ENCODE data around the gene KRTAP5-4. TPM values are rescaled to one million over a fixed set of nuclear protein-coding genes. Genes with fewer than 3 reads are reported as not detected.
"Not testable (repeated sequence)": the region's sequence is repeated elsewhere in the genome, so short reads cannot be mapped to it uniquely, and the experiment has no call there.

KRTAP5-4 gene
- total RNA-seq, 4 donors from 2014 or later = not detected

DNA sequence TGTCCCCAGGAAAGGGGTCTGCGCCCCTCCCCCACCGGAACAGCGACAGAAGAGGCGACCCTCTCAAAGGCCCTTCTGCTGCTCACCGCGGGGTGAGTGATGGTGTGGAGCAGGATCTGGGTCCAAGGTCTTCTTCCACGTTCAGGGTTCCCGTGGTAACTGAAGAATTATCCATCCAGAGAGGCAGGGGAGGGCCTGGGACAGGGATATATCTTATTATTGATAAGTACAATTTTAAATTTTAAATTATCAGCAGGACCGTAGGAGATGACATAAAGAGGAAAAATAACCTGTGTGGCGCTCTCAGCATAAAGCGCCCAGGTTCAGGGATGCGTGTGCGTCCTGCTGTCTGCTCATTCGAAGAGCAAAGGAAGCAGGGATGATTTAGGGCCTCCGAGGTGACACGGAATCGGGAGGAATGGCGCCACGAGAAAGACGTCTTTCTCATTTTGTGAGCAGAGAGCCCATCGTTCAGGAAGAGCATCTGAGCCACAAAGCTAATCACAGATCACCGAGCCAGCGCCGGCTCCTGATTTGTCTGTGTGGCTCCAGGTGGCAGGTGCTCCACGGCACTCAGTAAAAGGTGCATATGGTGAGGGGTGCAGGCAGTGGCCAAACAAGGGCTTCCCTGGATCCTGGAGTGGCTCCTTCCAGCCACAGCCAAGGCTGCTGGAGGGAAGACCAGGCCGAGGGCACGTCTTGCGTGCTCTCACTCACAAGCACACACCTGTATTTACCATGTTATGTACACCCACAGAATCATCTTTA, 26.9 kb upstream of the KRTAP5-4 start:
- intact Hi-C loops (cut with DNase I) = no loop called here
- TF ChIP-seq CTCF (IDR thresholded peaks at IDR 0.05) (no peak), POLR2A (IDR thresholded peaks at IDR 0.05) (no peak)
- H3K4me3 ChIP-seq = no peak overlapping the region
- no peaks in the 10 kb centered on the region for H3K36me3 ChIP-seq
- H3K27me3 ChIP-seq = peaks cover 0 to 37% (median 0%) of the 10 kb centered on the region in 4 donors
- DNase-seq = no peak
- peaks cover 4 to 22% (median 4%) of the 10 kb centered on the region in 3 donors for H3K4me1 ChIP-seq
- H3K27ac ChIP-seq = no peak overlapping the region
- WGBS, 2 donors = 81 to 87% methylated on average over 21 of the region's 28 CpGs
- no peaks in the 10 kb centered on the region for H3K9me3 ChIP-seq

DNA sequence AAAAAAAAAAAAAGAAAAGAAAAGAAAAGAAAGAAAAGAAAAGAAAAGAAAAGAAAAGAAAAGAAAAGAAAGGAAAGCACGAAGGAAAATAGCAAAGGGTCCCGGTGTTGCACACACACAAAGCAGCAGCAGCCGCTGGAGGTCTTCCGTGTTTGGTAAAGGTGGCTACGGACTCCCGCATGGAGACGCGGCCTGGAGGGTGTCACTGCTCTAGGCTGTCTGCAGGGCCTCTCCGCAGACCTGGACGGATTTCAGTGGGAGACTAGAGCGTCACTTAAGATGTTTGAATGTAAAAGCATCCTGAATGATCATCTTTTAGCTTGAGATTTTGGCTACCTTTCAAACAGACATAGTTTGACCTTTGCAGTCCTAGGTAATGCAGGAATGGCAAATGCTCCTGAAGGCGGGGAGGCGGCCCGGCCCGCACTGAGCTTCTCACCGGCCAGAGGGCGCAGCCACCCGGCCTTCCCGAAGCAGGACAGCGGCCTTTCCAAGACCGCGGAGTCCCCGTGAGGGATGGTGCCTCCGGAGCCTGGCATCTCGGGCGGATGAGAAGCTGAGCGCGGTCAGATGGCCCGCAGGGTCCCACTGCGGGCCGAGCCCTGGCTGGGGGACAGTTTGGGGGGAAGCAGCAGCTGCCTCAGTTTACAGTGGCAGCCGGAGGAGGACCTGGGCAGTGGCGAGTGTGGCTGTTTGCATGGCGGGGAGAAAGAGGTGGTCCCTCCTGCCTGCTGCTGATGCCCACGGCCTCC, 26.1 kb upstream of the KRTAP5-4 start:
- Histone ChIP-seq H3K4me1 (peaks cover 3 to 20% (median 4%) of the 10 kb centered on the region in 3 donors), H3K9me3 (no peaks in the 10 kb centered on the region), H3K4me3 (no peak overlapping the region), H3K27me3 (peaks cover 0 to 34% (median 0%) of the 10 kb centered on the region in 4 donors), H3K27ac (no peak overlapping the region), H3K36me3 (no peaks in the 10 kb centered on the region)
- intact Hi-C loops (cut with DNase I) = no loop called here
- TF ChIP-seq CTCF (IDR thresholded peaks at IDR 0.05) (no peak), POLR2A (IDR thresholded peaks at IDR 0.05) (no peak)
- 88 to 95% methylated on average over 12 to 31 of the region's 35 CpGs for WGBS, 2 donors
- DNase-seq = no peak

DNA sequence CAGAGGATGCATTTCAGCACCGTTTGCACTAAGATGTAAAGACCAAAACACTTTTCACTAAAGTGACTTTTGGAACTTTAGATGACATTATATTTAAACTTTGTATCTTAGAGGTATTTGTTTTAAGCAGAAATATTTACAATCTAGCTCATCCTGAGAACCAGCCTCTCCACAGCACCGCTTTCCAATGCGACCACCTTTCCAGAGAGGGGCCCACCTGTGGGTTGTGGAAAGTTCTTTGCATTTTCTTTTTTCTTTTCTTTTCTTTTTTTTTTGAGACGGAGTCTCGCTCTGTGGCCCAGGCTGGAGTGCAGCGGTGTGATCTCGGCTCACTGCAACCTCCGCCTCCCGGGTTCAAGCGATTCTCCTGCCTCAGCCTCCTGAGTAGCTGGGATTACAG, 24.6 kb upstream of the KRTAP5-4 start:
- DNase-seq; H3K9me3 ChIP-seq; H3K36me3 ChIP-seq; H3K27ac ChIP-seq; H3K4me3 ChIP-seq; intact Hi-C loops (cut with DNase I): not testable (repeated sequence)
- Histone ChIP-seq H3K27me3 (peaks cover 0 to 40% (median 0%) of the 10 kb centered on the region in 4 donors), H3K4me1 (peaks cover 0 to 15% (median 4%) of the 10 kb centered on the region in 3 donors)
- WGBS, 2 donors = 81 to 85% methylated on average over 9 to 10 of the region's 10 CpGs

DNA sequence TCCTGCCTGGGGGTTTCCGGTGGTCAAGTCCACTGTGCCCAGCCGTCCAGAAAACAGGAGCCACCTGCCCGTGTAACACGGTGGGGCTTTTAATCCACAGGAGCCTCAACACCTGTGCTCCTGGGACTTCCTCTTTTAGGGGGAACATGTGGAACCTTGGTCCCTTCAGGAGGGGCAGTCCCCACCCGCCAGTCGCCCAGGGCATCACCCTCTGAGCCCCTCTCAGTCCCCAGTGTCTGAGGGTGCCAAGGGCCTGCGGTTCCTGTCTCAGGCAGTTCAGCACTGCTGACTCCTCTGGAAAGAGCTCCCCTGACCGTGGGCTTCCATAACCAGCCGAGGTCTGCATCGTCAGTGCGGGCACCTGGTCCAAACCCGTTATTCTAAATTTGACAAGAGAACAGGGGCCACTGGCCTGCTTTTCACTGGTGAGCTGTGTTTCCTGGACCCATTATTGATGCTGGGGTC, 23.5 kb upstream of the KRTAP5-4 start:
- peaks cover 0 to 5% (median 2%) of the 10 kb centered on the region in 3 donors for H3K4me1 ChIP-seq
- WGBS, 2 donors = 81% methylated on average over 5 of the region's 12 CpGs; no CpG with 5 or more reads in 1 of the 2 donors
- H3K4me3 ChIP-seq = no peak overlapping the region
- no peaks in the 10 kb centered on the region for H3K36me3 ChIP-seq
- TF ChIP-seq POLR2A (IDR thresholded peaks at IDR 0.05) = no peak
- TF ChIP-seq CTCF (IDR thresholded peaks at IDR 0.05) = no peak
- H3K27me3 ChIP-seq = peaks cover 0 to 52% (median 0%) of the 10 kb centered on the region in 4 donors
- H3K9me3 ChIP-seq = no peaks in the 10 kb centered on the region
- DNase-seq = no peak
- H3K27ac ChIP-seq = no peak overlapping the region
- intact Hi-C loops (cut with DNase I) = no loop called here

GRCh38 chr11:1644601-1645356, 22.8 kb upstream of the KRTAP5-4 start:
- 60 to 73% methylated on average over 2 to 7 of the region's 20 CpGs for WGBS, 2 donors
- peaks cover 0 to 4% (median 0%) of the 10 kb centered on the region in 3 donors for H3K4me1 ChIP-seq
- no peak overlapping the region for H3K27ac ChIP-seq
- no peak for DNase-seq
- no peaks in the 10 kb centered on the region for H3K36me3 ChIP-seq
- H3K4me3 ChIP-seq = no peak overlapping the region
- intact Hi-C loops (cut with DNase I) = no loop called here
- peaks cover 0 to 58% (median 0%) of the 10 kb centered on the region in 4 donors for H3K27me3 ChIP-seq
- no peaks in the 10 kb centered on the region for H3K9me3 ChIP-seq
- TF ChIP-seq CTCF (IDR thresholded peaks at IDR 0.05) (no peak), POLR2A (IDR thresholded peaks at IDR 0.05) (no peak)

All from esophagus squamous epithelium (tissue), 5 donors.